Skeletal muscle cell (primary cell): Measurements from ENCODE around the gene LORICRIN.

Experiments
- DNase-seq: peaks from one replicate; pipeline ENCODE4 v3.0.0-alpha.2; 2010; ENCODE audit warnings: low read depth
- H3K4me3 ChIP-seq: 2 replicates; pipeline ENCODE4 v1.5.1; 2011; ENCODE audit warnings: low read depth, mild to moderate bottlenecking, control low read depth, low read length, moderate library complexity

Gene LORICRIN

DNA sequence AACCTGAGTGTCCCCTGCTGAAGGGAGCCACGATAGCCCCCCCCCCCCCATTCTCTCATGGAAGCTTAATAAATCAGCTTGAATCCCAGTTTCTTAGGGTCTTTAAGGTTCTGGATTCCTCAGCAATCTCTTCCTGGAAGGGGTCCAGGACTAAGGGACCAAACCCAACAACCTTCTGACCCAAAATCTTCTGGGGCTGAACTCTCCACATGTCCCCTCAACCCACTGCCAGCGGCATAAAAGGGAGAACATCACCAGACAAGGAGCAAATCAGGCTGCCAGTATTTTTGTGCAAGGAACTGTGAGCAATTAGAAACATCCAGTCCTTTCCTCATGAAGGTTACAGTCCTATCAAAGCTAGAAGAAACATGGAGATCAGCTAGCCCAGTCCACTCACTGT, 12.7 kb upstream of the LORICRIN start:
- no peak overlapping the region for H3K4me3 ChIP-seq
- no peak for DNase-seq

DNA sequence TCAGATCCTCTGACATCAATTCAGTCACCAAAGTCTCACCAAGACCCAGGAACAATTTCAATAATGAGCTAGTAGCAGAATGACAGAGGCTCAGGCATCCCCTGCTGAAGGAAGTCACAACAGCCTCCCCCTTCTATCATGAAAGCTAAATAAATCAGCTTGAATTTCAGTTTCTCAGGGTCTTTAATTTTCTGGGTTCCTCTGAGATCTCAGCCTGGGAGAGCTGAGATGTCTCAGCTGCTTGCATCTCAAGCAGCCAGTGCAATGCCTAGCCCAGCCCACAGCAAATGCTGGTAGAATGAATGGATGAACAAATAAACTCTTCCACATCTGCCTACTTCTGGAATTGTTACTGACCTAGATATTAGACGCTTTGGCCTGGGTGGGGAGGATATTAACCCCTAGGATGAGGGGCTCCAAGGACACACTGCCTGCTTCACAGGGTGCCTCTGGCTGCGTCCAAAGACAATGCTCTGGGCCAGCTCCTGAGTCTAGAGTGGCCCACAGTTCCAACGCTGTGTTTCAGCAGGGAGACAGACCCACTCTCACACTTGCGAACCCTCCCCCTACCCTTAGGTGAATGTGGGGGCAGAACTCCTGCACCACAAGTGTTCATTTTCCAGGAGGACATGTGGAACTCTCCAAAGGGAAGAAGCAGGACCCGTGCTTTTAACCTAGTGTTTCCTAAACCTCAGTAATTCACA, 11.2 kb upstream of the LORICRIN start:
- no peak overlapping the region for H3K4me3 ChIP-seq
- no peak for DNase-seq

DNA sequence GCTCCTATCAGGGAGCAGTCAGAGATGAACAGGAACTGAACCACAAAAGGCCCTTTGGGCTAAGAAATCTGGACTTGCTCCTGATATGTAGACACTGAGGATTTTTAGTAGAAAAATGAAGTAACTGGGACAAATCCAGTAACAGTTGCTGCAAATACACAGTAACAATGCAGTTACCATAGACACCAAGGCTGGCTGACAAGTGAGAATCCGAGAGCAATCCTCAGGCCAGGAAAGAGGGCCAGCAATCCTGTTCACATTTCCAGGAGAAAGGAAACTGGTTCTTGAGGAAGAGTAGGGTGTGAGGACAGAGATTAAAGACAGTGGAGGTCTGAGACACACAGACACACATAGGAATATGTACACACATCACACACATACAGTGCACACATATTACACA, 9.3 kb upstream of the LORICRIN start:
- DNase-seq, result no peak
- no peak overlapping the region for H3K4me3 ChIP-seq

DNA sequence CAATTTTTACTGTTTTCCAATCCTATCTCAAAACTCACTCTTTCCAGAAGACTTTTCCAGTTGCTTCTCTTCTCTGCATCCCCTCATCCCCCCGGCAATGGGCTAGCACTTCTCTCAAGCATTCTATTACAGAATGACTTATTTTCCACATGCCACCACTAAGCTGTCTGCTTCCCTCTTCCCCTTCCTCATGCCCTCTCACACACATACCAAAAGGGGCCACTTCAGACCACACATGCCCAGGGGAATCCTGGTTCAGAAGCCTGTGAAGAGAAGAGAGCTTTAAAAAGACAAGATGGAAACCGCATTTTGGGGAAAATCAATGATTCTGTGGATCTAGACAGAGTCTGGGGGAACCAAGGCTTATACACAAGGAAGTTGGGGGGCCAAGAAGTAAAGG, 8.4 kb upstream of the LORICRIN start:
- no peak for DNase-seq
- no peak overlapping the region for H3K4me3 ChIP-seq

DNA sequence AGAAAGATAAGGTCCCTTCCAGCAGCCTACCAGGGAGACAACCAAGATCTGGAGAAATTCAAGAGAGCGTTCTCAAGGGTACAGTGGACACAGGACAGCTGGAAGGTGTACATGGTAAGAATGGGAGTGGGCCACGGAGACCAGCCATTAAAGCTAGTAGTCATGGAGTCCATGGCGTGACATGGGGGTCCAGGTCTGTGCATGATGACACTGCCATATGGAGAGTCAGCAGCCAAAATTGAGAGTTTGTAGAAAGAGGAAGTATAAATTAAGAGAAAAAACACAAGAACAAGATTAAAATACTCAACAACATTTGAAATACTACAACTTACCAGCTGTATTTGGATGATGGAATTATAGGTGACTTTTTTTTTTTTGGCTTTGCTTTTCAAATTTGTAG, 7.9 kb upstream of the LORICRIN start:
- no peak overlapping the region for H3K4me3 ChIP-seq
- no peak for DNase-seq

DNA sequence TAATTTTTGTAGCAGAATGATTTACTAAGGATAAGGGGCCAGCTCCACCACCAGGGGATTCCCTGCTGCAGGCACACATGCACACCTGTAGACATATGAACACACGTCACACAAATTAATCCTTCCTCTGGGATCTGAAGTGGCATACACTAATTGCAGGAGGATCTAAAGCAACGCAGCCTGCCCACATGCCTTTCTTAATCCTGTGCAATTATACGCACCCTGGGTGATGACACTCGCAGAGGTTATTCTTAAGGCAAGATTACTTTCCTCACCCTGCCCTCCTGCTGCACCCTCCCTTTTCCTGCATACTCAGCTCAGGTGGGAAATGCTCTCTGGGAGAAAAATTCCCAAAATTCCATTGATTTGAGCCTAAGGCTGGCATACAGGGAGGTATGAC, 7.5 kb upstream of the LORICRIN start:
- no peak for DNase-seq
- no peak overlapping the region for H3K4me3 ChIP-seq

DNA sequence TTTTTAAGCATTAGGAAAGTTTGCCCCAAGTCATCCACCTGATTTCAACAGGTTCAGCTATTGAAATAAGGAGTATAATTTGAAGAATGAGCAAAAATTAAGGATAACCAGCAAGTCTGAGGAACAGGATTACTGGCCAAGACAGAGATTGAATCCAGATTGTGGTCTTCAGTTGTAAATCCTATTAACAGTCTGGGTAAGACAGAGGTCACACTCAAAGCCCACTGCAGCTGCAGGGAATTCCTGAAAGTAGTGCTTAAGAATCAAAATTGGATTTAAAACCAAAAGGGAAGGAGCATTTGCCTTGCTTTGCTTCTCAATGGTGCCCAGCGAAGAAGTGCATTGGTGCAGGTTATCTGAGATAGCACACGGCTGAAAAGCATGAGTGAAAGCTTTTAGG, 6.4 kb upstream of the LORICRIN start:
- H3K4me3 ChIP-seq, result no peak overlapping the region
- DNase-seq, result no peak

DNA sequence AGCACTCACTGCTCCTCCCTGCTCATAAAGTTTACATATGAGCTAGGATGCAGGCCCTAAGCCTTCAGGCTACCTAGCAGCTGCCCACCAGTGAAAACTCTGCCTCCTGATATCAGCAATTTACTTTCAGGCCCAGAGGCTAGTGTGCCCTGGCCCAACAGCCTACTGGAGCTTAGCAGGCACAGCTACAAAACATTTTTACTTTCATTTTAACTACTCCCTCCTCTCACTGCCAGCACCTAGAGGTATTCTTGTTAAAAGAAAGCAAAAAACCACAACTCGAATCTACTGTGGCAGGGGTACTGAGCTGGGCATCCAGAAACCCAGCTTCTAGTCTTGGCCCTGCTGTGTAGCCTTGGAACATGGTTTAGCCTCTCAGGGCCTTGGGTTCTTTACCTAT, 5.8 kb upstream of the LORICRIN start:
- no peak overlapping the region for H3K4me3 ChIP-seq
- DNase-seq, result no peak

DNA sequence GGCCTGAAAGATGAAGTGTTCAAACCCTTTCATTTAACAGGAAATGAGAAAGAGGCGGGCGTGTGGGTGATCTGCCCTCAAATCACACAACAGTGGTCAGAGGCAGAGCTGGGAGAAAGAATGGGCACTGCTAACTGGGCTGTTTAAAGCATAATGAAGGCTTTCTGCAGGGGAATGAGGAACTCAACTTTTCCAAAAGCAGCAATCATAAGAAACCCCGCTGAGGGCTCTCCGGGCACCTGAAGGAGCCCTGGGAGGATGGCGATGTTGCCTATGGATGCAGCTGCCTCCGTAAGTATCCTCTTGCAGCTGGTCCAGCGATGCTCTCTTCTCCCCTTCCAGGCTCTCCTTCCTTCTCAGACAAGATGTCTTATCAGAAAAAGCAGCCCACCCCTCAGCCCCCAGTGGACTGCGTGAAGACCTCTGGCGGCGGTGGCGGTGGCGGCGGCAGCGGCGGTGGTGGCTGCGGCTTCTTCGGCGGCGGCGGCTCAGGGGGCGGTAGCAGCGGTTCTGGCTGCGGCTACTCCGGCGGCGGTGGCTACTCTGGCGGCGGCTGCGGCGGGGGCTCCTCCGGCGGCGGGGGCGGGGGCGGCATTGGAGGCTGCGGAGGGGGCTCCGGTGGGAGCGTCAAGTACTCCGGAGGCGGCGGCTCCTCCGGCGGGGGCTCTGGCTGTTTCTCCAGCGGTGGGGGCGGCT, 1.2 kb downstream of the LORICRIN start:
- DNase-seq, result no peak
- H3K4me3 ChIP-seq, result peak overlapping the region; percentile 42

DNA sequence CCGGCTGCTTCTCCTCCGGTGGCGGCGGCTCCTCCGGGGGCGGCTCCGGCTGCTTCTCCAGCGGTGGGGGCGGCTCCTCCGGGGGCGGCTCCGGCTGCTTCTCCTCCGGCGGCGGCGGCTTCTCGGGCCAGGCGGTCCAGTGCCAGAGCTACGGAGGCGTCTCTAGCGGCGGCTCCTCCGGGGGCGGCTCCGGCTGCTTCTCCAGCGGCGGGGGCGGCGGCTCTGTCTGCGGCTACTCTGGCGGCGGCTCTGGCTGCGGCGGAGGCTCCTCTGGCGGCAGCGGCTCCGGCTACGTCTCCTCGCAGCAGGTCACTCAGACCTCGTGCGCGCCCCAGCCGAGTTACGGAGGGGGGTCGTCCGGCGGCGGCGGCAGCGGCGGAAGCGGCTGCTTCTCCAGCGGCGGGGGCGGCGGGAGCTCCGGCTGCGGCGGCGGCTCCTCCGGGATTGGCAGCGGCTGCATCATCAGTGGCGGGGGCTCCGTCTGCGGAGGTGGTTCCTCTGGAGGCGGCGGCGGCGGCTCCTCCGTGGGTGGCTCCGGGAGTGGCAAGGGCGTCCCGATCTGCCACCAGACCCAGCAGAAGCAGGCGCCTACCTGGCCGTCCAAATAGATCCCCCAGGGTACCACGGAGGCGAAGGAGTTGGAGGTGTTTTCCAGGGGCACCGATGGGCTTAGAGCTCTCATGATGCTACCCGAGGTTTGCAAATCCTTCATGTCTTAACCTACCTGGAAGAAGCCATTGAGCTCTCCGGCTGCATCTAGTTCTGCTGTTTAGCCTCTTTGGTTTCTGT, 2.0 kb downstream of the LORICRIN start:
- DNase-seq, result no peak
- peak overlapping the region; percentile 42 for H3K4me3 ChIP-seq

DNA sequence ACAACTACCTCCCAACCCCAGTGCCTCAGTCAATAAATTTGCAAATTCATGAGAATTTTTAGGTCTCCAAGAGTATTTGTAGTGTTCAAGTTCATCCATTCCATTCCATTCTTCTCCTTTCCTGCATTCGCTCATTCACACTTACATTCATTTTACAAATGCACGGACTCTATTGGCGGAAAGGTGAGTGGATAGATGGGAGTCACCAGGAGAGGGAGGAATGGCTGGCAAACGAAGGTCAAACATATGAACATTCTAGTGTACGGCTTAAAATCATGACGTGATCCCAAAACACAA, 2.5 kb downstream of the LORICRIN start:
- peak overlapping the region; percentile 42 for H3K4me3 ChIP-seq
- DNase-seq, result no peak

DNA sequence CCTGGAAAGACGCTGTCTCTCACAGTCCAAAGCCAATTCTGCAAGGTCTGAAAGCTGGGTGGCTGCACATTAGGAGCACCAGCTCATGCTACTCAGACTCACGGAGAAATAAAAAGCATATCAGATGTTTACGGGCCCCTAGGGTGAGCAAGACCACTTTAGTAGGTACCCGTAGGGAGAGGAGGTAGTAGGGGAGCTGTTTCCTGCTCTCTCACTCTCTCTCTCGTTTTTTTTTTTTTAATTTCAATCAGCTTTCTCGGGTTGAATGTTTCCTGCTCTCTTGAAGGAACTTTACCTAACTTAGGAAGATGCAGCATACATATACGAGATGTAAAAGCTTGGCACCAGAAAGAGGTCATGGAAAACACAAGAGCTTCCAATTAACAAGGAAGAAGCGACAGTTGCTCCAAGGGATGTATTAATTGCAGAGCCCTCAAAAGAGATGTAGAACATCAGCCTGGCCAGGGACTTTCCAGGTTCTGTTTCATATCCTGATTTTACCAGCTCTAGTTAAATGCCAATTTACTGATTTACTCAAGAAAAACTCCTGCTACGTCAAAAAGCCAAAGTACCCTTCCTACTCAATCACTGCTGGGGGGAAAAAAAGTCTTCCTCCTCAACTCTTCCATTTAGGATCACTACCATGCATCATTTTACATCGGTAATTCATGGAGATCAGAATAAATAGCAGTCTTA, 3.1 kb downstream of the LORICRIN start:
- DNase-seq, result no peak
- no peak overlapping the region for H3K4me3 ChIP-seq

DNA sequence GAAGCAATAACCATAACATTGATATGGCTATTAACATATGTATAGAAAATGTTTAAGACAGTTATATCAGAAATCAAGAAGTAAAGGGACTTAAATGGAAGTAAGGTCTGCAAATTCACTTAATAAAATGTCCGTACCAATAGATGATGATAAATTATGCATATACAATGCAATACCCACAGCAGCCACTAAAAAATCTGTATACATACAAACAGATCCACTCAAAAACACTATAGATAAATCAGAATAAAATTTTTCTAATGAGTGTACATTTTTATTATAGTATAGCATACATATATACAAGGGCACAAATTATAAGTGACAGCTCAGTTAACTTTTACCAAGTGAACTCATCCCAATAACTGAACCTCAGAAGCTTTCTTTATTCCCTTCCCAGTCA, 6.0 kb downstream of the LORICRIN start:
- no peak overlapping the region for H3K4me3 ChIP-seq
- no peak for DNase-seq

DNA sequence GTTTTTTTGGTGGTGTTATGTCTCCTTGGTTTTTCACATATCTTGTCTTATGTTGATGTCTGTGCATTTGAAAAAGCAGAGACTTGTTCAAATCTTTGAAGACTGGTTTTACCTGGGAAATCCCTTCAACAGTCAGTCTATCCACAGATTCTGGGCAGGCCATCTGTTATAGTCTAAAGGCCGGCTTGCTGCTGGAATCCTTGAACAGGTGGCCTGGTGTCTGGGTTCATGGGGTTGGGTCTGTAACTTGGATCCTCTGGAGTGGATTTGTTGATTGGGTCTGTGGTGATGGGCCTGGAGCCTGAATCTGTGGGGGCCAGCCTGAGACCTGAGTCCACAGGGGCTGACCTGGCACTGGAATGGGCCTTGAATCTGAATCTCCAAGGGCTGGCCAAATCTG, 12.2 kb downstream of the LORICRIN start:
- no peak overlapping the region for H3K4me3 ChIP-seq
- DNase-seq, result no peak

DNA sequence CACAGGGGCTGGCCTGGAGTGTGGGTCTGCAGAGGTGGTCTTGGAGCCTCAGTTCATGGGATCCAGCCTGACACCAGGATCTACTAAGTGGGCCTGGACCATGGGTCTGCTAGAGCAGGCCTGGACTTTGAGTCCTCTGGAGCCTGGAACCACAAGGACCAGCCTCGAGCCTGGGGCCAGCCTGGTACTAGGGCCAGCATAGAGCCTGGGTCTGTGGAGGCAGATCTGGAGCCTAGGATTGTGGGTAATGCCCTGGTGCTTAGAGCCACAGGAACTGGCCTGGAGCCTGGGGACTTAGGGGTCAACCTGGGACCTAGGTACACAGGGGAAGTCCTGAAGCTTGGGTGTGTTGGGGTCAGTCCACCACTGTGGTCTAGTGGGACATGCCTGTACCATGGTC, 12.7 kb downstream of the LORICRIN start:
- no peak overlapping the region for H3K4me3 ChIP-seq
- no peak for DNase-seq

DNA sequence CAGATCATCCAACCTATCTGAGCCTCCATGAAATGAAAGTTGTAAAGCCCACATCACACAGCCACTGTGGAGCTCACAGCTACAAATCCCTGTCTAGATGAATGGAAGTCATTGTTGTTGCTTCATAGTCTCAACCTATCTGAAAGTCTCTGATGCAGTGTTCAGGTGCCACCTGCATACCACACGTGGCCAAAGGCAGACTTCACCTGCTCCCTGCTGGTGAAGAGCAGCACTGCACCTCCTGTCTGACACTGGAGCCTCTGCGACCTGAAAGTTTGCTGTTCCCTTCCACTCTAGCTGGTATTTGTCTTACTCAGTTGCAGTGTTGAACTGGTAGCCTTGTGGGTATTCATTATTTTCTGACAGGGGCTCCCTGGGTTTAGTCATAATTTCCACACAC, 18.4 kb downstream of the LORICRIN start:
- no peak for DNase-seq
- H3K4me3 ChIP-seq, result no peak overlapping the region

DNA sequence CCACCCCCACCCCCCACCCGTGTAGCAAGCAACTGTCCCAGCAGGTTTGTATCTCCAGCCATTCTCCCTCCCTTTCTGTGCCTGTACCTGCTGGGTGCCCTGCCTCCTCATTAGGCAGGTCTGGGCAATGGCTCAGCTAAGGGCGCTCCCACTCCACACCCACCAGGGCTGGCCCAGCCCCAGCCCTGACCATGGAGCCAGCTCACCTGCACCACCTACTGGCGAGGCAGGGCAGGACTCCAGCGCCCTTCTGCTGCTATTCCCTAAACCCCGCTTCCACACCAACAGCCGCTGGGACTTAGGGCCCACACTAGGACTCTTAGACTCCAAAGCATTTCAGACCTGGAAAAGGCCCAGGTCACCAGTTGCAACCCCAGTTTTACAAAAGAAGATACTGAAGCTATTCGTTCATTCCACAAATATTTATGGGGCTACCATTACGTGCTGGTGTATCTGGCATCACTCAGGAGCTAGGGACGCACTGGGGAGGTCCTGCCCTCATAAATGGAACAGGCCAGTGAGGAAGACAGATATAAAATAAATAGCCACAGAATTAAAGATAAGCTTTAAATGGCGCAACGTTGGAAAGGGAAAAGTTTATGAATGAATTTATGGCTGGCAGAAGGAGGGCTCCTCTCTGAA, 29.3 kb downstream of the LORICRIN start:
- H3K4me3 ChIP-seq, result no peak overlapping the region
- DNase-seq, result no peak

DNA sequence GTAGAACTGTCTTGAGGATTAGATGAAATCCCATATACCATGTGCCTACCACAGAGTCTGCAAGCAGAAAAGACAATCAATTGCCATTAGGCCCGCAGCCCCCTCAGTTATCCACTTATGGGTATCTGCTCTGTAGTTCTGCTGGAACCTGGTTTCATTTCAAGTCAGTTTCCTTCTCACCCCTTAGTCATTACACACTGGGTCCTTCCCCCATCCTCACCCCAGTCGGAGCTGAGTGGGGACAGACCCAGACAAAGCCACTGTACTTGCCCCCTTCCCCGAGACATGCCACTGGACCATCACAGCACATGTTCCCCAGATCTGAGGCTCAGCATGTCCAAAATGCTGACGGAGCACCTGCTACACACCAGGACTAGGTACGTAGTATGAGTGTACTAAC, 32.0 kb downstream of the LORICRIN start:
- no peak for DNase-seq
- no peak overlapping the region for H3K4me3 ChIP-seq

DNA sequence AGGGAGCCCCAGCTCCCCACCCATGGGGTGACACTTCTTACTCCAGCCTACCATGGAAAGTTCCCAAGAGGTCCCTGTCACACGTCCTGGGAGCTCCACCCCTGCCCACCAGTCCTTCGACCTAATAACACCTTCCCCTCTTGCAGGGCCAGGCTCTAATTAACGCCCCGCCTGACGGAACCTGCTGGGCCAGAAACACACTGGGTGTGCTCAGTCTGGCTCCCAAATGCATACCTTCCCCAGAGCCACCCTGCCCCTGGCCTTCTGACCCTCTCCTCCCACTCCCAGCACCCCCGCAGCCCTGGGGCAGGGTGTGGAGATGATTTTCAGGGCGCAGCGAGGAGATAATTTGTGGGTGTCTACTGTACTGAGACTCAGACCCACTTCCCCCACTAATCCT, 32.7 kb downstream of the LORICRIN start:
- no peak overlapping the region for H3K4me3 ChIP-seq

More for the DNA sequence above, 32.7 kb downstream of the LORICRIN start:
- DNase-seq, result no peak
